Aorta (tissue), 5 donors: ENCODE results near the gene KTN1. TPM values are rescaled to one million over a fixed set of nuclear protein-coding genes. Genes with fewer than 3 reads are reported as not detected.

Experiments
- ATAC-seq: fragments of 200-7000 bp; cut with Tn5 transposase; one replicate; pipeline ENCODE4 v1.9.1; 2022; ENCODE audit warnings: moderate library complexity; ENCODE audit not compliant: low FRiP score
- DNase-seq, 2 donors: peaks; one replicate each; pipeline ENCODE4 v3.0.0-alpha.2; 2020
- H3K27ac ChIP-seq, 2 donors: one replicate each; pipeline ENCODE4 v1.5.1; 2013; ENCODE audit warnings: low read length in 2 of 2, mild to moderate bottlenecking in 2 of 2, moderate library complexity in 2 of 2, control low read depth in 1 of 2, inconsistent platforms in 1 of 2, low read depth in 1 of 2
- H3K27me3 ChIP-seq, 2 donors: one replicate each; pipeline ENCODE4 v1.6.1; 2013; ENCODE audit warnings: control low read depth in 1 of 2, low read length in 1 of 2, mild to moderate bottlenecking in 1 of 2, moderate library complexity in 1 of 2; ENCODE audit not compliant: insufficient read depth in 2 of 2, control insufficient read depth in 1 of 2
- H3K36me3 ChIP-seq, 2 donors: one replicate each; pipeline ENCODE4 v1.6.1; 2013; ENCODE audit warnings: control low read depth in 1 of 2, low read length in 1 of 2, mild to moderate bottlenecking in 1 of 2; ENCODE audit not compliant: insufficient read depth in 2 of 2, control insufficient read depth in 1 of 2
- H3K4me1 ChIP-seq, 2 donors: one replicate each; pipeline ENCODE4 v1.6.1; 2013; ENCODE audit warnings: low read length in 2 of 2, control low read depth in 1 of 2, mild to moderate bottlenecking in 1 of 2, moderate library complexity in 1 of 2; ENCODE audit not compliant: insufficient read depth in 2 of 2, control insufficient read depth in 1 of 2
- H3K4me3 ChIP-seq, 2 donors: one replicate each; pipeline ENCODE4 v1.5.1; 2013; ENCODE audit warnings: low read length in 2 of 2, control low read depth in 1 of 2, mild to moderate bottlenecking in 1 of 2
- H3K9me3 ChIP-seq: one replicate; pipeline ENCODE4 v1.6.1; 2013; ENCODE audit warnings: mild to moderate bottlenecking, low read length; ENCODE audit not compliant: control insufficient read depth
- WGBS, 2 donors: extraction: QIAGEN DNeasy Blood & Tissue Kit; methylation state at CpG; one replicate each; pipeline ENCODE4 v1.1.7; 2013; 5-methylcytosine and 5-hydroxymethylcytosine counted together
- intact Hi-C, 2 donors: fragments of 100-400 bp; cut with DNase I; formaldehyde crosslinking; loops; one replicate each; pipeline versions ENCODE4 v1.14.2 to v1.15.0; 2022
- long read RNA-seq, 2 donors: library from polyadenylated mRNA; unstranded; transcript quantifications; one replicate each; pipeline ENCODE4 v2.0.0, GENCODE V29; 2020 to 2021
- polyA plus RNA-seq, 2 donors: library from polyadenylated mRNA; stranded (reverse); fragments of 200-250 nt; gene quantifications; one replicate each; pipeline ENCODE4 v1.2.3, GENCODE V29; 2013
- total RNA-seq, 2 donors: library from RNA; stranded (reverse); fragmentation: NEBNext Ultra II Directional; extraction: Animal tissue kit (Norgen Biotek cat#: 25700); gene quantifications; one replicate each; pipeline ENCODE4 v1.2.1, GENCODE V29; 2021
- donor health status: healthy with polysubstance abuse.
- donor health status: Bipolar disorder and iron deficiency.
- donor health status: DM: no; HTN: no; CAD: no.
- donor health status: DM: no; HTN: no; CAD: no.
- donor health status: DM: yes; HTN: yes; CAD: no.

The KTN1 gene, protein sequence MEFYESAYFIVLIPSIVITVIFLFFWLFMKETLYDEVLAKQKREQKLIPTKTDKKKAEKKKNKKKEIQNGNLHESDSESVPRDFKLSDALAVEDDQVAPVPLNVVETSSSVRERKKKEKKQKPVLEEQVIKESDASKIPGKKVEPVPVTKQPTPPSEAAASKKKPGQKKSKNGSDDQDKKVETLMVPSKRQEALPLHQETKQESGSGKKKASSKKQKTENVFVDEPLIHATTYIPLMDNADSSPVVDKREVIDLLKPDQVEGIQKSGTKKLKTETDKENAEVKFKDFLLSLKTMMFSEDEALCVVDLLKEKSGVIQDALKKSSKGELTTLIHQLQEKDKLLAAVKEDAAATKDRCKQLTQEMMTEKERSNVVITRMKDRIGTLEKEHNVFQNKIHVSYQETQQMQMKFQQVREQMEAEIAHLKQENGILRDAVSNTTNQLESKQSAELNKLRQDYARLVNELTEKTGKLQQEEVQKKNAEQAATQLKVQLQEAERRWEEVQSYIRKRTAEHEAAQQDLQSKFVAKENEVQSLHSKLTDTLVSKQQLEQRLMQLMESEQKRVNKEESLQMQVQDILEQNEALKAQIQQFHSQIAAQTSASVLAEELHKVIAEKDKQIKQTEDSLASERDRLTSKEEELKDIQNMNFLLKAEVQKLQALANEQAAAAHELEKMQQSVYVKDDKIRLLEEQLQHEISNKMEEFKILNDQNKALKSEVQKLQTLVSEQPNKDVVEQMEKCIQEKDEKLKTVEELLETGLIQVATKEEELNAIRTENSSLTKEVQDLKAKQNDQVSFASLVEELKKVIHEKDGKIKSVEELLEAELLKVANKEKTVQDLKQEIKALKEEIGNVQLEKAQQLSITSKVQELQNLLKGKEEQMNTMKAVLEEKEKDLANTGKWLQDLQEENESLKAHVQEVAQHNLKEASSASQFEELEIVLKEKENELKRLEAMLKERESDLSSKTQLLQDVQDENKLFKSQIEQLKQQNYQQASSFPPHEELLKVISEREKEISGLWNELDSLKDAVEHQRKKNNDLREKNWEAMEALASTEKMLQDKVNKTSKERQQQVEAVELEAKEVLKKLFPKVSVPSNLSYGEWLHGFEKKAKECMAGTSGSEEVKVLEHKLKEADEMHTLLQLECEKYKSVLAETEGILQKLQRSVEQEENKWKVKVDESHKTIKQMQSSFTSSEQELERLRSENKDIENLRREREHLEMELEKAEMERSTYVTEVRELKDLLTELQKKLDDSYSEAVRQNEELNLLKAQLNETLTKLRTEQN (N-terminal part only)
- 100 to 1,000 TPM; 191 to 216 TPM for total RNA-seq
- 100 to 1,000 TPM in 1 of 2 donors, 10 to 100 TPM in 1; 86.8 to 143 TPM for polyA plus RNA-seq
- long read RNA-seq, donor 1, partial matches to known transcripts: 84 of 99 reads
- long read RNA-seq, donor 1, other reads (novel, unspliced or antisense): 15 of 99 reads
- long read RNA-seq, donor 2, full-length matches to known transcripts: 11 of 108 reads
- long read RNA-seq, donor 2, partial matches to known transcripts: 62 of 108 reads
- long read RNA-seq, donor 2, other reads (novel, unspliced or antisense): 35 of 108 reads

GRCh38 chr14:55579724-55580469 is at the start of gene KTN1:
KTN1 (plus strand) TSS chr14:55580207; CDS start chr14:55612049, 31,842 bp downstream.
- no peaks in the 10 kb centered on the region for H3K9me3 ChIP-seq
- WGBS, 2 donors: 0 to 1% methylated on average over 52 to 96 of the region's 96 CpGs
- intact Hi-C loops: loop anchor here (2.0 to 10.0 kb wide), 2 partner anchors 131 to 135 kb away; partner anchors contain the start of gene TBPL2 (in 1 of the 2)
- no peaks in the 10 kb centered on the region for H3K36me3 ChIP-seq
- H3K4me3 ChIP-seq: peak within 1 kb of the TSS; percentile 88
- peak within 1 kb of the TSS; percentile 89 to 92 for H3K27ac ChIP-seq
- peaks cover 4 to 10% of the 10 kb centered on the region in 2 donors for H3K4me1 ChIP-seq
- peak; percentile 88 to 94 for DNase-seq
- no peaks in the 10 kb centered on the region for H3K27me3 ChIP-seq
- peak; percentile 96 for ATAC-seq

GRCh38 chr14:55530464-55530863 is 49.5 kb upstream of the KTN1 start:
- WGBS, 2 donors: 71 to 74% methylated on average over 3 of the region's 3 CpGs
- no peaks in the 10 kb centered on the region for H3K27me3 ChIP-seq
- intact Hi-C loops: no loop called here
- H3K27ac ChIP-seq: no peak overlapping the region
- H3K4me1 ChIP-seq: no peaks in the 10 kb centered on the region
- no peak for DNase-seq
- no peak for ATAC-seq
- no peaks in the 10 kb centered on the region for H3K36me3 ChIP-seq
- H3K4me3 ChIP-seq: no peak overlapping the region
- H3K9me3 ChIP-seq: no peaks in the 10 kb centered on the region

- Histone ChIP-seq H3K27ac (no peak overlapping the region), H3K27me3 (no peaks in the 10 kb centered on the region), H3K4me1 (no peaks in the 10 kb centered on the region), H3K36me3 (no peaks in the 10 kb centered on the region), H3K9me3 (no peaks in the 10 kb centered on the region), H3K4me3 (no peak overlapping the region)
- no peak for ATAC-seq
- WGBS, 2 donors: 69 to 70% methylated on average over 7 of the region's 7 CpGs
- intact Hi-C loops: no loop called here
- DNase-seq: no peak
These were observed 47.2 kb upstream of the KTN1 start for GRCh38 chr14:55532645-55533344.

DNA sequence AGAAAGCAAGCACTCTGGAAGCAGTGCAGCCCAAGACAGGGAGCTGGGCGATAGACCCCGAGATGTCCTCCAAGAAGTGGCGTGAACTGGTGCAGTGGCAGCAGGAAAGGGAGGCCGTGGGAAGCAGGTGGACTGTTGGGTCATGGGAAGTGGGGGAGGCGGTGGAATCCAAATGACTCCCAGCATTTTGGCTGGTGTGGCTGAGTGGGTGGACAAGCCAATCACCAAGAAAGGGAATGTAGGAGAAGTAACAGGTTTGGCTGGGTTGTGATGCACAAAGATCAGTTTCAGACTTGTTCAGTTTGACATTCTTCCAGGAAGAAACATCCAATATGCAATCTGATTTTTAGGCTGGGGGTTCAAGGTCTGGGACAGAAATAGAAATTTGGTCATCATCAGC is 46.0 kb upstream of the KTN1 start:
- no peak for DNase-seq
- 65 to 73% methylated on average over 5 of the region's 5 CpGs for WGBS, 2 donors

DNA sequence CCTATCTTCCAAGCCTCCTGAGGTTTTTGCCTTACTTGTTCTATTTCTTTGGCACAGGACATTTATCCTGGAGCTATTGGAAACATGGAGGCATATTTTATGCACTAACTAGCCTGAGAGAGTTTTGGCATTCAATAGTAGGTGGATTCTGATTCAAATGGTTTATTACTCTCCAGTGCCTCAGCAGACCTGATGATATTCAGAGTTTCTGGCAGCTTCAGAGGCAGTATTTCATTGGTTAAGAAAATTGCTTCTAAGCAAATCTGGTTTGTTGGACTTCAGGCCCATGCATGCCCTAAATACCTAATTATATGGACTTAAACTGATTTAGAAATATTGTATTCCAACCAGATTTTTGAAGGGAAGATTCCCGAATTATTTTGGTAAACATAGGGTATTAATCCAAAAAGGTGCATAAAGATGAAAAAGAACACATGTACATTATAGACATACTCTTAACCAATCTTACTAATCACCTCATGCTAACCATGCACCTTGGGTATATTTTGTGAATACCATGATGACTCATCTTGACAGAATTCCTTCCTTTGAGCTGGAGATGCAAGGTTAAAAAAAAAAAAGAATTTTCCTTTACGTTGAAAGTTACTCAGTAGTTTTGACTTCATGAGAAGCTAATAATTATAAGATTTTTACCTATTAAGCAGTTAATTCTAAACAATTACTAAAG is 44.3 kb upstream of the KTN1 start:
- 80 to 88% methylated on average over 2 of the region's 2 CpGs for WGBS, 2 donors
- H3K27me3 ChIP-seq: no peaks in the 10 kb centered on the region
- H3K4me1 ChIP-seq: no peaks in the 10 kb centered on the region
- H3K27ac ChIP-seq: no peak overlapping the region
- H3K36me3 ChIP-seq: no peaks in the 10 kb centered on the region
- no peaks in the 10 kb centered on the region for H3K9me3 ChIP-seq
- no peak for DNase-seq
- intact Hi-C loops: no loop called here
- H3K4me3 ChIP-seq: no peak overlapping the region
- ATAC-seq: no peak

More for the DNA sequence above, 46.0 kb upstream of the KTN1 start:
- Histone ChIP-seq H3K4me3 (no peak overlapping the region), H3K4me1 (no peaks in the 10 kb centered on the region), H3K9me3 (no peaks in the 10 kb centered on the region), H3K27ac (no peak overlapping the region), H3K36me3 (no peaks in the 10 kb centered on the region), H3K27me3 (no peaks in the 10 kb centered on the region)
- ATAC-seq: no peak
- intact Hi-C loops: no loop called here

- Histone ChIP-seq H3K9me3 (no peaks in the 10 kb centered on the region), H3K27me3 (no peaks in the 10 kb centered on the region), H3K27ac (no peak overlapping the region), H3K4me1 (no peaks in the 10 kb centered on the region), H3K4me3 (no peak overlapping the region), H3K36me3 (no peaks in the 10 kb centered on the region)
- ATAC-seq (no peak), DNase-seq (no peak)
- intact Hi-C loops: no loop called here
These were observed 43.8 kb upstream of the KTN1 start for GRCh38 chr14:55536204-55536708.

DNA sequence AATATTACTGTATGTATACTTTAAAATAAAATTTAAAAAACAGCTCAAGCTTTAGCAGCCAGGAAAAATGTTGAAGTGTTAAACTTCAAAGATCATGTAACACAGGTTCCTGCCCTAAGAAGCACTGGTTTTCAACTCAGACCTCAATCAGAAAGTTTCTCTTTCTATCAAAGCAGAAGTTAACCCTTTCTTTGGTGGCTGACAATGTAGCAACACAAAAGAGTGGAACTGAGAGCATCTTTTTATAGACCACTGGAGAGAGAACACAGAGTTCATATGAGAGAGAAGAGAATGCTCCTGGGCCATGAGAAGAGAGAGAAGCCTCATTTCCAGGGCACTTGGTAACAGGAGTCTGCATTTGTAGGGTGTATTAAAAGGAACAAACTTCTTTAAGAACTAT is 42.2 kb upstream of the KTN1 start:
- ATAC-seq (no peak), DNase-seq (no peak)
- Histone ChIP-seq H3K27me3 (no peaks in the 10 kb centered on the region), H3K9me3 (no peaks in the 10 kb centered on the region), H3K36me3 (no peaks in the 10 kb centered on the region), H3K4me3 (no peak overlapping the region), H3K27ac (no peak overlapping the region), H3K4me1 (no peaks in the 10 kb centered on the region)
- intact Hi-C loops: no loop called here
